CD4-positive, alpha-beta T cell treated with Interleukin-15 for 1 hour (primary cell): ENCODE results near the gene MB21D2.
"Not testable (repeated sequence)": the region's sequence is repeated elsewhere in the genome, so short reads cannot be mapped to it uniquely, and the experiment has no call there.

Source experiments
- DNase-seq: peaks from one replicate; pipeline ENCODE4 v3.0.0-alpha.2; 2020

The MB21D2 gene

GRCh38 chr3:192917404-192918274 lies at the start of gene MB21D2:
TSS of gene MB21D2 (minus strand) at chr3:192917856. CDS start at chr3:192917840, 16 bp downstream.
- peak; percentile 47 for DNase-seq

DNA sequence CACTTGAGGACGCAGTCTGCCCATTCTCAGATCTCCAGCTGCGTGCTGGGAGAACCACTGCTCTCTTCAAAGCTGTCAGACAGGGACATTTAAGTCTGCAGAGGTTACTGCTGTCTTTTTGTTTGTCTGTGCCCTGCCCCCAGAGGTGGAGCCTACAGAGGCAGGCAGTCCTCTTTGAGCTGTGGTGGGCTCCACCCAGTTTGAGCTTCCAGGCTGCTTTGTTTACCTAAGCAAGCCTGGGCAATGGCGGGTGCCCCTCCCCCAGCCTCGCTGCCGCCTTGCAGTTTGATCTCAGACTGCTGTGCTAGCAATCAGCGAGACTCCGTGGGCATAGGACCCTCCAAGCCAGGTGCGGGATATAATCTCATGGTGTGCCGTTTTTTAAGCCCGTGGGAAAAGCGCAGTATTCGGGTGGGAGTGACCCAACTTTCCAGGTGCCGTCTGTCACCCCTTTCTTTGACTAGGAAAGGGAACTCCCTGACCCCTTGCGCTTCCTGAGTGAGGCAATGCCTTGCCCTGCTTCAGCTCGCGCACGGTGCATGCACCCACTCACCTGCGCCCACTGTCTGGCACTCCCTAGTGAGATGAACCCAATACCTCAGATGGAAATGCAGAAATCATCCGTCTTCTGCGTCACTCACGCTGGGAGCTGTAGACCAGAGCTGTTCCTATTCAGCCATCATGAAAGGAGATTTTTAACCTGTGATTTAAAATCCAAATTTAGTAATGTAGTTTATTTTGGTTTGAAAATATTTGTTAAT lies 47.5 kb upstream of the MB21D2 start:
- DNase-seq = not testable (repeated sequence)

DNA sequence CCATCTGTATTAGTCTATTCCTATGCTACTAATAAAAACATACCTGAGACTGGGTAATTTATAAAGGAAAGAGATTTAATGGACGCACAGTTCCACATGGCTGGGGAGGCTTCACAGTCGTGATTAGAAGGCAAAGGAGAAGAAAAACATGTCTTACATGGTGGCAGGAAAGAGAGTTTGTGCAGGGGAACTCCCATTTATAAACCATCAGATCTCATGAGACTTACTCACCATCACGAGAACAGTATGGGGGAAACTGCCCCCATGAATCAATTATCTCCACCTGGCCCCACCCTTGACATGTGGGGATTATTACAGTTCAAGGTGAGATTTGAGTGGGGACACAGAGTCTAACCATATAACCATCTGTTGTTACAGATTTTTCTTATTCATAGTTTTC lies 42.1 kb upstream of the MB21D2 start:
- DNase-seq = no peak

DNA sequence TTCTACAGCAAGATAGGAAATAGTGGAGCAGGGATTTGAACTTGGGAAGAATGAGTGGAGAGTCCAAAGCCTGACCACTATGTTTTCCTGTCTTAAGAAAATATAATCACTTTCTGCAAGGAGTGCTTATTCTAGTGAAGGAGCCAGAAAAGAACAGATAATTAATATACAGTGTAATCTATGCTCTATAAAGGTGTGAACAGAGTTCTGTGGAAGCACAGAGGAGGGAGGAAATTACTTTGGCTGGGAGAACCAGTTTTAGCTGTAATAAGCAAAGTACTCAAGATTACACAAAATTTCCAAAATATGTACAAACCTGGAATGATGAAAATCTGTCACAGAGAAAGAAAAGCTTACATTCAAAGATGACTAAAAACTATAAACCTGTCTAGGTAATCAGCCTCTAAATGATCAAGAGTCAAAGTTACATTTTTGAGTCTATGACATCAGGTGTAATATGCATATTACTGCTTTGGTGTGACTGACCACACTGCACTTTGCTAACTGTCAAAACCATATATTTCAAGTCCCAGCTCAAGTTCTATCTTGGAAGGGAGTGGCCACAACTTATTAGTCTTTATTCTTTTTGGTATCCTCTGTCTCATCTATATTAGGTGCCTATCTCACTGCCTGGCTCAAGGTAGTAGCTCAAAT lies 40.7 kb upstream of the MB21D2 start:
- DNase-seq = no peak

DNA sequence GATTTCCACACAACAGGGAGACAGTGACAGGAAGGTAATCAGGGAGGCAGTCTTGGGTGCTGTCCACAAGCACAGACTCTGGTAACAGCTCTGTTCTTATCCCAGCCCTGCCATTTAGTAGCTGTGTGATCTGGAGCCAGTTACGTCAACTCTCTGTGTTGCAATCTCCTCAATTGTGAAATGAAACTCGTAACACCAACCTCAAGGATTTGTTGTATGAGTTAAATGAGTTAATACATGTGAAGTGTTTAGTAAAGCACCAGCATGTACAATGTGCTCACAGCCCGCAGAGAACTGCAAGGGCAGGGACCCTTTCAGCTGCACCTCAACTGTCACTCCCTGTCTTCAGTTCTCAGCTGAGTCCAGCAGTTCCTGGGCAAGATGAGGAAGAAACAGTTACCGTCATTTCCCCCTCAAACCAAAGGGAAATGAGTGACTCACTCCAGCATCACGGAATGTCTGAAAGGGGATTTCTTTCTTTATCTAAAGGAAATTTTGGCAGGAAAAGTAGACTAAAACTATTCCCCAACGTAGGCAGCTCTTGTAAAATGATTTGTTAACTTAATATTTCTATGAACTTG lies 39.9 kb upstream of the MB21D2 start:
- peak; percentile 64 for DNase-seq

DNA sequence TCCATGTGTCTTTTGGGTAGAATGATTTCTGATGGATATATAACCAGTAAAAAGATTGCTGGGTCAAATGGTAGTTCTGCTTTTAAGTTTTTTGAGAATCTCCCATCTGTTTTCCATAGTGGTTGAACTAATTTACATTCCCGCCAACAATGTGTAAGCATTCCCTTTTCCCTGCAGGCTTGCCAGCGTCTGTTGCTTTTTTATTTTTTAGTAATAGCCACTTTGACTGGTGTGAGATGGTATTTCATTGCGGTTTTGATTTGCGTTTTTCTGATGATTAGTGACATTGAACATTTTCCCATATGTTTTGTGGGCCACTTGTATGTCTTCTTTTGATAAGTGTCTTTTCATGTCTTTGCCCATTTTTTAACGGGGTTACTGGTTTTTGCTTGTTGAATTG lies 36.3 kb upstream of the MB21D2 start:
- no peak for DNase-seq

GRCh38 chr3:192947421-192947820 lies 29.8 kb upstream of the MB21D2 start:
- no peak for DNase-seq

DNA sequence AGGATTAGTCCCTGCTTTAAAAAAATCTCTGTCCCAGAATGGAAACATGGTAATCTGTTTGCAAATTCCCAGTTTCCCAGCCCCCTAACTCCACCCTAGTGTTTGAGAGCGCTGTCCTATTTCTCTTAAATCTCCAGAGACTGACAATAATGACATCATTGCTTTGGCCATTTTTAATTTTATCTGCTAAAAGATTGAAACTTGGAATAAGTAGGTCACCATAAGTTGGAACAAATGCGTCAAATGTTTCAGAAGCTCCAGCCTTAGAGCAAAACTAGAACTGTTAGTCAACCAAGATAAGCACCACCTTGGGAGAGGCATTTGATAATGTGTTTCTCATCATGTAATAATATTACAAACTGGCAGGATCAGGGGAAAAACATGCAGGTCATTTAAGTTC lies 25.7 kb upstream of the MB21D2 start:
- DNase-seq = no peak

- DNase-seq = no peak
Measured at GRCh38 chr3:192942625-192943024, 25.0 kb upstream of the MB21D2 start.

DNA sequence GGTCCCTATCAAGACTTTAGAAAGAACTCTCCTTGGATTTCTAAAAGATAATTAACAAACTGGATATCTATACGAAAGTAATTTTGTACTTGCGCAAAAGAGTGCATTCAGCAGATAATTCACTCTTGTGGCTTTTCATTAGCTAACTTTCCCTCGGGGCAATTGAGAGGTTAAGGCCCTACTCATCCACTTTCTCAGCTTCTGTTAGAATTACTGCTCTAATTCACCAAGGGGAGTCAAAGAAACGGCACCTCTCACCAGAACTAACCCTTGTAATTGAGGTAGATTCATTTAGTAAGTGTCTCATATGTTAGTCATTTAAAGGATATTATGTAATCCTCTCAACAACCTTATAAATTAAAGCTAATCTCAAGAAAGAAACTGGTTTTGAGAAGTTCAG lies 22.5 kb upstream of the MB21D2 start:
- DNase-seq = no peak

GRCh38 chr3:192935441-192935840 lies 17.8 kb upstream of the MB21D2 start:
- no peak for DNase-seq

- DNase-seq = no peak
Measured at GRCh38 chr3:192933779-192934460, 16.3 kb upstream of the MB21D2 start.

GRCh38 chr3:192933259-192933658 lies 15.6 kb upstream of the MB21D2 start:
- no peak for DNase-seq

GRCh38 chr3:192931825-192932224 lies 14.2 kb upstream of the MB21D2 start:
- DNase-seq = no peak

DNA sequence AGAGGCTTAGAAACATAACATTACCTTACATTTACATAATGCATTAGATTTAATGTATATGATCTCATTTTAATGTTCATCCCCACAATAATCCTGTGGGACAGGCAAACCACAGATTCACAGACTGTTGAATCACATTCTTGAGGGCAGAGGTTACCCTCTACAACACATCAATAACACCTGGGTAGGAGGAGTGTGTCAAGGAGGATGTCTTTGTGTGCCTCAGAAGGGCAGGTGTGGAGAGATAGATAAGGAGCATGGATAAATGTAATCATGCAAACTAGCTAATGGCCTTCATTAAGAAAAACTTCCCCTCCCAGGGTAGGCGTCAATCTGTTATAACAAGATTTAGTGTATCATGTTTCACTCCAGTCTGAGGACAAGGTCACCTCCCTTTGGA lies 12.9 kb upstream of the MB21D2 start:
- no peak for DNase-seq

DNA sequence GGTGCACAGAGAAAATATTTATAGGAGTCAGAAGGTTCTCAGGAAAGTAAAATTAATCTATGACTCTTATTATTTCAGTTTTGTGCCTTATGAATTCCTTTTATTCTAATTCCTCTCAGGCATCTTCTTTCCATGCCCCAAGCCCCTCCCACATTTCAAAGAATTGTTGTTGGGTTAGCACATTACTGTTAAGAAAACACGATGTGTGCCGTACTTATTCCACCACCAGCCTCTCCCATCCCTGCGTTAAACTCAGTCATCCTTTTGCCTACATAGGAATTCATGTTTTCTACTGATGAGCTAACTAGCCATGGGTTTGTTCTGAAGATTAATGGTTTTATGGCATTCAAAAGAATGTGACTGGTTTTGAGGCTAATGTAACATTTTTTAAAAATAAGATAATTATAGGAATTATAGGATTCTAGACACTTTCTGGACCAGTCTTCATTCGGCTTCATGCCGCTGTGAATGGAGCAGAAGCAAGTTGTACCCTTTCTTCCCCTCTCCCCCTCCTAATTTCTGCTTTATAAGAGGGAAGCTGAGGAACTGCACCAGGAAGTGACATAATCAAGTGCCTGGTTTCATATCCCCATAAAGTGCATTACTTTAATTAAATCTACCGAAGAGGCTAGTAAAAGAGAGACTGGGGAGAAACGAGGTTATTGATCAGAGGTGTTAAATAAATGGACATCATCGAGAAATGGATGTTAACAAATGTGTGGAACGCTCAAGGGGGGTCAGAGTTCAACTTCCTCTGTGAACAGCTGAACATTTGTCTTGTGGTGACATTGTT lies 12.3 kb upstream of the MB21D2 start:
- DNase-seq = no peak

DNA sequence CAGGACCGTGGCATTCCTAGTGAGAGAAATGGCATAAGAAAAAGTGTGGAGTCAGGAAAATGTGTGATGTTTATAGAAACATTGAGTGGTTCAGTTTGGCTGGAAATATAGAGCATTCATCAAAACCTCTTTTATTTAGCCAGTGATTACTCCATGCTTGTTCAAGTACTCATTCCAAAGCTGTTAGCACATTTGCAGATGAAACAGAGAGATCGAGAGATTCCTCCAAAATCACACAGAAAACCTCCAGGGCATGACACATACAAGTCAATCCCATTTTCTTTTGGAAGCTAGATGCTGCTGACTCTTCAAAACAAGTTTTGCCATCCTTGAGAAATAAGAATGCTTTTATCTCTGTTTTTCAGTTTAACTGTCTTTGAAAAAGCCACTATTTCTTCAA lies 11.5 kb upstream of the MB21D2 start:
- DNase-seq = no peak

GRCh38 chr3:192928720-192929119 lies 11.1 kb upstream of the MB21D2 start:
- no peak for DNase-seq

- no peak for DNase-seq
Measured at GRCh38 chr3:192928016-192928415, 10.4 kb upstream of the MB21D2 start.

DNA sequence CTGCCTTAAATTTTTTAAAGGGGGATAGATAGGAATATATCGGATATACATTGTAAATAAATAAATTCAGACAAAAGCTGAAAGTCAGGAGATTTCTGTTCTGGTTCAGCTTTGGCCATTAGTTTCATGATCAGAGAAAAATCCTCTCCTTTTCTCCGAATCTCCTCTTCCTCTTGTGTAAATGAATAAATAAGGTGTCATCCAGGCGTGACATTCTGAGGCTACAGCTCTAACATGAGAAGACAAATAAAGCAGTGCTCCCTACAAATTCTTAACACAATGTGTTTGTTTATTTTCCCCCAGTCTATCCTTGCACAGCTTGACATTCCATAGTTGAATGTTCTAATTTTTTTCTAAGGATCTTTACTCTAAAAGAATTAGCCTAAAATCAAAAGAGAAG lies 9.4 kb upstream of the MB21D2 start:
- DNase-seq = no peak

GRCh38 chr3:192923731-192924130 lies 6.1 kb upstream of the MB21D2 start:
- no peak for DNase-seq

DNA sequence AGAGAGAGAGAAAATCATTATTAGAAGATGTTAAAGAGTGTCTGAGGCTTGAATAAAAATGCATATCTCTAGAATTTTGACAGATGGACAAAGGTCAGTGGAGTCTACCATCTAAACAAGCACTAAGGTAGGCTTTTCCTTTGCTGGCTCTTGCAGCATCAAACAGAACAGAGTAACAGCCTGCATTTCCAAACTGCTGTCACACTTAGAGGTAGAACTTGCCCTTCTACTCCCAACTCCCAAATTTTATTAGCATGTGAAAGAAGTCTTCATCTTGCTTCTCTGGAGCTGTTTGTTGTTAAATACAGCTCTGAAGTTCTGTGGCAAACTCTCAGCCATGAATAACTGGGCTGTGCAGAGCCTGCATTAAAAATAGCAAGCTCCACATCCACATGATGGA lies 4.1 kb upstream of the MB21D2 start:
- no peak for DNase-seq
